Natural killer cell (primary cell): Measurements from ENCODE around the gene ETNK1. TPM values are rescaled to one million over a fixed set of nuclear protein-coding genes. Genes with fewer than 3 reads are reported as not detected.

Experiments used
- ATAC-seq, 3 donors: fragments of 150-1000 bp in 2 of 3; fragments of 200-7000 bp in 1 of 3; cut with Tn5 transposase; 1 replicate in 1 of 3; 2 replicates in 2 of 3; pipeline ENCODE4 v1.10.0; 2021; ENCODE audit warnings: mild to moderate bottlenecking in 2 of 3, moderate library complexity in 2 of 3
- DNase-seq, 2 donors: peaks; one replicate each; pipeline versions ENCODE4 v3.0.0 to v3.0.0-alpha.2; 2013 to 2021; ENCODE audit warnings: mixed read lengths in 1 of 2
- H3K27ac ChIP-seq: one replicate; pipeline ENCODE4 v1.5.1; 2013; ENCODE audit warnings: mild to moderate bottlenecking, low read length
- H3K27me3 ChIP-seq: one replicate; pipeline ENCODE4 v1.6.1; 2013; ENCODE audit warnings: low read length; ENCODE audit not compliant: control insufficient read depth, insufficient read depth
- H3K36me3 ChIP-seq: one replicate; pipeline ENCODE4 v1.6.1; 2013; ENCODE audit warnings: low read length; ENCODE audit not compliant: control insufficient read depth, insufficient read depth
- H3K4me1 ChIP-seq: one replicate; pipeline ENCODE4 v1.6.1; 2013; ENCODE audit warnings: low read length; ENCODE audit not compliant: control insufficient read depth, insufficient read depth
- H3K4me3 ChIP-seq: one replicate; pipeline ENCODE4 v1.5.1; 2013; ENCODE audit warnings: low read length
- H3K9me3 ChIP-seq: one replicate; pipeline ENCODE4 v1.6.1; 2013; ENCODE audit warnings: low read length; ENCODE audit not compliant: control insufficient read depth, insufficient read depth
- H3K27ac Mint-ChIP-seq, 2 donors: one replicate each; pipeline ENCODE4 v1.8.0; 2022; ENCODE audit warnings: mild to moderate bottlenecking in 2 of 2, mixed read lengths in 2 of 2, moderate library complexity in 1 of 2
- H3K27me3 Mint-ChIP-seq, 2 donors: one replicate each; pipeline ENCODE4 v1.8.0; 2022; ENCODE audit warnings: low read depth in 2 of 2, mixed read lengths in 2 of 2
- H3K36me3 Mint-ChIP-seq: one replicate; pipeline ENCODE4 v1.8.0; 2022; ENCODE audit warnings: mixed read lengths
- H3K4me1 Mint-ChIP-seq, 2 donors: one replicate each; pipeline ENCODE4 v1.8.0; 2022; ENCODE audit warnings: mixed read lengths in 2 of 2
- H3K4me3 Mint-ChIP-seq: one replicate; pipeline ENCODE4 v1.8.0; 2022; ENCODE audit warnings: mild to moderate bottlenecking, moderate library complexity, mixed read lengths
- H3K9me3 Mint-ChIP-seq, 2 donors: one replicate each; pipeline ENCODE4 v1.8.0; 2022; ENCODE audit warnings: mixed read lengths in 2 of 2
- WGBS: methylation state at CpG from one replicate; pipeline ENCODE4 v1.1.7; 2013; ENCODE audit warnings: missing lambda C conversion rate; ENCODE audit not compliant: insufficient coverage; 5-methylcytosine and 5-hydroxymethylcytosine counted together
- intact Hi-C: fragments of 100-400 bp; cut with micrococcal nuclease; formaldehyde crosslinking; loops from one replicate; pipeline ENCODE4 v1.14.2; 2022
- total RNA-seq, 4 donors: library from RNA; stranded (reverse); fragments of 120-200 nt in 1 of 4; gene quantifications; one replicate each; pipeline versions ENCODE4 v1.2.3 to v1.2.4, GENCODE V29; 2013 to 2022
- TF ChIP-seq, protein P1 (sequence below): fragments of 200-600 bp; IDR thresholded peaks from one replicate; pipeline ENCODE4 v1.8.0; 2022; ENCODE audit warnings: antibody characterized with exemption

ETNK1 gene
- total RNA-seq, 3 donors from 2014 or later (not counting 1 experiment from before 2014, with no cell fraction given), result 77.6 to 101 (median 85.2) TPM

DNA sequence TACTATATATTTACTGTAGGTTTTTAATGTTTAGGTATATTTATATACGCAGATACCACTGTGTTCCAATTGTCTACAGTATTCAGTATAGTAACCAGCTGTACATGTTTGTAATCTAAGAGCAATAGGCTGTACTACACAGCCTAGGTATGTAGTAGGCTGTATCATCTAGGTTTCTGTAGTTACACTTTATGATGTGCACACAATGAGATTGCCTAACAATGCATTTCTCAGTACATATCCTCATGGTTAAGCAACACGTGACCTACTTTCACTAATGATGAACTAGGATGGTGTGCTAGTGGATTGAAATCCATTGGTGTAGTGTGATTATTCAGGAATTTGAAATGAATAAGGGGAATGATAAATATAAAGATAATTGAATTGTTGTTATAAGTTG, 77.7 kb downstream of the ETNK1 start:
- H3K9me3 Mint-ChIP-seq, result no peaks in the 10 kb centered on the region
- H3K27ac Mint-ChIP-seq, result no peak overlapping the region
- WGBS, result 100% methylated on average over 1 of the region's 2 CpGs
- TF ChIP-seq, protein P1, sequence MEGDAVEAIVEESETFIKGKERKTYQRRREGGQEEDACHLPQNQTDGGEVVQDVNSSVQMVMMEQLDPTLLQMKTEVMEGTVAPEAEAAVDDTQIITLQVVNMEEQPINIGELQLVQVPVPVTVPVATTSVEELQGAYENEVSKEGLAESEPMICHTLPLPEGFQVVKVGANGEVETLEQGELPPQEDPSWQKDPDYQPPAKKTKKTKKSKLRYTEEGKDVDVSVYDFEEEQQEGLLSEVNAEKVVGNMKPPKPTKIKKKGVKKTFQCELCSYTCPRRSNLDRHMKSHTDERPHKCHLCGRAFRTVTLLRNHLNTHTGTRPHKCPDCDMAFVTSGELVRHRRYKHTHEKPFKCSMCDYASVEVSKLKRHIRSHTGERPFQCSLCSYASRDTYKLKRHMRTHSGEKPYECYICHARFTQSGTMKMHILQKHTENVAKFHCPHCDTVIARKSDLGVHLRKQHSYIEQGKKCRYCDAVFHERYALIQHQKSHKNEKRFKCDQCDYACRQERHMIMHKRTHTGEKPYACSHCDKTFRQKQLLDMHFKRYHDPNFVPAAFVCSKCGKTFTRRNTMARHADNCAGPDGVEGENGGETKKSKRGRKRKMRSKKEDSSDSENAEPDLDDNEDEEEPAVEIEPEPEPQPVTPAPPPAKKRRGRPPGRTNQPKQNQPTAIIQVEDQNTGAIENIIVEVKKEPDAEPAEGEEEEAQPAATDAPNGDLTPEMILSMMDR, result no peak
- no peak overlapping the region for H3K27ac ChIP-seq
- H3K27me3 ChIP-seq, result no peaks in the 10 kb centered on the region
- DNase-seq, result no peak
- H3K36me3 ChIP-seq, result no peaks in the 10 kb centered on the region
- H3K4me1 Mint-ChIP-seq, result peaks cover 0 to 8% of the 10 kb centered on the region in 2 donors
- H3K4me3 Mint-ChIP-seq, result no peak overlapping the region
- no peaks in the 10 kb centered on the region for H3K36me3 Mint-ChIP-seq
- no peaks in the 10 kb centered on the region for H3K9me3 ChIP-seq
- H3K4me1 ChIP-seq, result no peaks in the 10 kb centered on the region
- no peak overlapping the region for H3K4me3 ChIP-seq
- H3K27me3 Mint-ChIP-seq, result peaks cover 0 to 7% of the 10 kb centered on the region in 2 donors
- intact Hi-C loops, result no loop called here
- no peak for ATAC-seq

- WGBS, result 14% methylated on average over 3 of the region's 5 CpGs
- Histone ChIP-seq H3K27me3 (no peaks in the 10 kb centered on the region), H3K4me1 (no peaks in the 10 kb centered on the region), H3K9me3 (no peaks in the 10 kb centered on the region), H3K4me3 (no peak overlapping the region), H3K27ac (no peak overlapping the region), H3K36me3 (no peaks in the 10 kb centered on the region)
- TF ChIP-seq, protein P1, result peak; percentile 32
- Mint-ChIP-seq H3K9me3 (no peaks in the 10 kb centered on the region), H3K27ac (no peak overlapping the region), H3K27me3 (peaks cover 0 to 7% of the 10 kb centered on the region in 2 donors), H3K36me3 (no peaks in the 10 kb centered on the region), H3K4me3 (no peak overlapping the region), H3K4me1 (peaks cover 7 to 10% of the 10 kb centered on the region in 2 donors)
- intact Hi-C loops, result no loop called here
- DNase-seq (peak in 1 of 2 donors; percentile 6), ATAC-seq (peak in 2 of 3 donors; percentile 29 to 32)
Observed at GRCh38 chr12:22709292-22709691, 84.3 kb downstream of the ETNK1 start.

DNA sequence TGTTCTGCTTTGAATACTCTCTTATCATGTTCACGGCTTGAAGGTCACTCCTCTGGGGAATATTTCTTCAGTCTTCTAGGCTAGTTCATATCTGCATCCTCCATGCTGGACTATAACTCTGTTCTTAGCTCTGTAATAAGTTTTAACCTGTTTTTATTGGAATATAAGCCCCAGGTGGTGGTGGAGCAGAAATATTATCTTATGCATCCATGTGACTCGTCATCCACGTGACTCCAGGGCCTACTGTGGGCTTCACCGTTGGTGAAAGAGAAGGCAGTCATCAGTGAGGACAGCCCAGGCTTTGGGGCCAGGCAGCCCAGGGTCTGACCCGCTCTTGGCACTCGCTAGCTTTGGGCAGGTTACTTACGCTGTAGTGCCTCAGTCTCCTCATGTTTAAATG, 87.1 kb downstream of the ETNK1 start:
- no peak overlapping the region for H3K27ac ChIP-seq
- no peak for DNase-seq
- no peaks in the 10 kb centered on the region for H3K9me3 ChIP-seq
- Mint-ChIP-seq H3K27me3 (peaks cover 6% of the 10 kb centered on the region in 2 donors), H3K9me3 (no peaks in the 10 kb centered on the region), H3K4me3 (no peak overlapping the region), H3K27ac (no peak overlapping the region), H3K4me1 (peaks cover 7 to 10% of the 10 kb centered on the region in 2 donors), H3K36me3 (no peaks in the 10 kb centered on the region)
- no peaks in the 10 kb centered on the region for H3K27me3 ChIP-seq
- ATAC-seq, result no peak
- WGBS, result 92% methylated on average over 7 of the region's 7 CpGs
- TF ChIP-seq, protein P1, result no peak
- H3K4me1 ChIP-seq, result no peaks in the 10 kb centered on the region
- H3K36me3 ChIP-seq, result no peaks in the 10 kb centered on the region
- H3K4me3 ChIP-seq, result no peak overlapping the region
- intact Hi-C loops, result no loop called here

DNA sequence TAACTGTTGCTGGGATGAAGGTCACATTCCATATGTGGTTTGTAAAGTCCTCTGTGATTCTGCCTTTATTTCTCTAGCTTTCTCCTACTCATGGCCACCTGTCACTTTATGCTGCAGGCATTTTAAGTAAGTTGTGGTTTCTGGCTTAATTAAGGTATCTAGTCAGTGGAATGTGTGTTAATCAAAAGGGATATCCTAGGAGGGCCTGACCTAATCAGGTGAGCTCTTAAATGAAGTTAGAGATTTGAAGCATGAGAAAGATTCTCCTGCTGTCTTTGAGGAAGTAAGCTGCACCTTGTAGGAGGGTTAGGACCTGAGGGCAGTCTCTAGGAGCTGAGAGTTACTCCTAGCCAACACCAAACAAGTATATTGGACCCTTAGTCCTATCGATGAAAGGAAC, 90.3 kb downstream of the ETNK1 start:
- Histone ChIP-seq H3K27me3 (no peaks in the 10 kb centered on the region), H3K36me3 (no peaks in the 10 kb centered on the region), H3K9me3 (no peaks in the 10 kb centered on the region), H3K4me3 (no peak overlapping the region), H3K4me1 (no peaks in the 10 kb centered on the region), H3K27ac (no peak overlapping the region)
- TF ChIP-seq, protein P1, result no peak
- H3K4me1 Mint-ChIP-seq, result peaks cover 5 to 7% of the 10 kb centered on the region in 2 donors
- 71% methylated on average over 1 of the region's 1 CpG for WGBS
- no peaks in the 10 kb centered on the region for H3K9me3 Mint-ChIP-seq
- peaks cover 7 to 9% of the 10 kb centered on the region in 2 donors for H3K27me3 Mint-ChIP-seq
- ATAC-seq (no peak), DNase-seq (no peak)
- no peak overlapping the region for H3K27ac Mint-ChIP-seq
- intact Hi-C loops, result no loop called here
- no peak overlapping the region for H3K4me3 Mint-ChIP-seq
- no peaks in the 10 kb centered on the region for H3K36me3 Mint-ChIP-seq
